GM20431 (cell line): ENCODE measurements around the gene HLF.

Source experiments
- in situ Hi-C: fragments of 300-500 bp; cut with MseI, MboI; formaldehyde crosslinking; loops from one replicate; pipeline ENCODE4 v1.15.0; 2020; ENCODE audit warnings: low sequenced_read_pairs; ENCODE audit not compliant: unreplicated experiment

Gene HLF

DNA sequence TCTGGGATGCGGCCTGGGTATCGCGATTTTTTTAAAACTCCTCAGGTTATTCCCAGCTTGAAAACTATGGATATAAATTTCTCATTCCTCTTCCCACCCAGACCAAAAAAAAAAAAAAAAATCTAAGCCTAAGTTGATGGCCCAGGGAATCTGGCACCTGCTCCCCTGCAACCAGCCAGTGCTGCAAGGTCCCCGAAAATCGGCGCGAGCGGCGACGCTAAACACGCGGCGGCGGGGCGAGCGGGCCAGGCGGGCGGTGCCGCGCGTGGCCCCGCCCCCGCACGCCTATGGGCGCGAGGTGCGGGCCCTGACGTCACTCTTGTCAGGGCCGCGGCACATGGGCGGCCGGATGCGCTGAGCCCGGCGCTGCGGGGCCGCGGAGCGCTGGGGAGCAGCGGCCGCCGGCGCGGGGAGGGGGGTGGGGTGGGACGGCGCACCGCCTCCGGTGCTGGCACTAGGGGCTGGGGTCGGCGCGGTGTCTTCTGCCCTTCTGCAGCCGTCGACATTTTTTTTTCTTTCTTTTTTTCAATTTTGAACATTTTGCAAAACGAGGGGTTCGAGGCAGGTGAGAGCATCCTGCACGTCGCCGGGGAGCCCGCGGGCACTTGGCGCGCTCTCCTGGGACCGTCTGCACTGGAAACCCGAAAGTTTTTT, at the start of gene HLF:
Gene HLF, plus strand, starts transcription at position 316 of the 654 bp plus-strand sequence. CDS start 525 bp downstream, outside the sequence.
- in situ Hi-C loops = no loop called here

DNA sequence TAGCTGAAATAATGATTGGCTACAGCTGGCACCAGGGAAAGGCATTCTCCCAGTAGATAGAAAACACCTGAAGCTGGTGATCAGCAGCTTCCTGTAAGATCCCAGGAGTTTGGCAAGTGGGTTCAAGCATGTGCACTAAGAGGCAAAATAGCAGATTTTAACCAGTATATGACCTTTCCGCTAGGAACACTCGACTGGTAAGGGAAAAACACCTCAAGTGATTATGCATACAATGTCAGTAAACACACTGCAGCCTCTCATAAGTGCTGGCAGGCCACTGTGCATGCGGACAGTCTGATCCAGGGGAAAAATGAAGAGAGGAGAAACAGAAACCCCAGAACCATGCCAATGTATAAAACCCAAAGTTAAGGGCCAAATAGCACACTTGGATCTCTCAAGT, 49.0 kb upstream of the HLF start:
- in situ Hi-C loops = loop anchor here (25.0 kb wide), 1 partner anchor 97 kb away; no protein-coding TSS in a partner anchor

- in situ Hi-C loops = loop anchor here (25.0 kb wide), 1 partner anchor 95 kb away; no protein-coding TSS in a partner anchor
These were observed 47.9 kb upstream of the HLF start for GRCh38 chr17:55216888-55217287.

DNA sequence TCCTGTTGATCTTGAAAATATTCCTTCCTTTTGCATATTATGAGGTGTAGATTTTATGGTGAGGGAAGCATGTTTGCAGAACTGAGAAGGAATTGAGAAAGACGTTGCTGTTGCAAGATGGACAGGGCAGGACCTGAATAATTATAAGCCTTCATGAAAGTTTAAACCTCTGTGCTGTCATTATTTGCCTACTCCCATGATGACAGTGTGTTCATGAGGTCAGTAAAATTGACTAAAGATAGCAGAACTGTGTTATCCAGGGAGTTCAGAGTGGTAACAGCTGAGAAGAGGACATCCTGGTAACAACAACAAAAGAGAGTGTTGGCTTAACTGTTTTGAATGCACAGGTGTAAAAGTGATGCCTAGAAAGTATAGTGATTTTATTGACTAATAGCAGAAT, 45.3 kb upstream of the HLF start:
- in situ Hi-C loops = loop anchor here (25.0 kb wide), 1 partner anchor 93 kb away; no protein-coding TSS in a partner anchor

- in situ Hi-C loops = loop anchor here (25.0 kb wide), 1 partner anchor 92 kb away; no protein-coding TSS in a partner anchor
These were observed 44.8 kb upstream of the HLF start for GRCh38 chr17:55219934-55220333.

- in situ Hi-C loops = loop anchor here (25.0 kb wide), 1 partner anchor 89 kb away; no protein-coding TSS in a partner anchor
These were observed 41.2 kb upstream of the HLF start for GRCh38 chr17:55223524-55223923.

GRCh38 chr17:55224746-55225145, 40.0 kb upstream of the HLF start:
- in situ Hi-C loops = loop anchor here (25.0 kb wide), 1 partner anchor 88 kb away; no protein-coding TSS in a partner anchor

DNA sequence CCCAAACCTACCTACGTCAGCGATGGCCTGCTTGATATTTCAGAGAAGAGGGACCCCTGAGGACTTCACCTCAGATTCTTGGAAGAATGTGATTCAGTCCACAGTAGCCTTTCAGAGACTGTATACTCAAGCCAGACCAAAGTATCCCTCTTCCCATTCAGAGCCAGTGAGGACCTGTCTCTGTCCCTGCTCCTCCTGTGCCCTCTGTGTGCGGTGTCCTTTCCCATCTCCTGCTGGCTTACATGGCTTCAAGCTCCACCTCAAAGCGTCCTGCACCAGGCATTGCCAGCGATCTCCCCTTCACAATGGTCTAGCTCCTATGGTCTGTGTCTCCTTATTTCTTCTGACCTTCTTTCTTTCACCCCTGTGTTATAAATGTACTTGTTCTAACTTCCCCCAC, 39.5 kb upstream of the HLF start:
- in situ Hi-C loops = no loop called here

DNA sequence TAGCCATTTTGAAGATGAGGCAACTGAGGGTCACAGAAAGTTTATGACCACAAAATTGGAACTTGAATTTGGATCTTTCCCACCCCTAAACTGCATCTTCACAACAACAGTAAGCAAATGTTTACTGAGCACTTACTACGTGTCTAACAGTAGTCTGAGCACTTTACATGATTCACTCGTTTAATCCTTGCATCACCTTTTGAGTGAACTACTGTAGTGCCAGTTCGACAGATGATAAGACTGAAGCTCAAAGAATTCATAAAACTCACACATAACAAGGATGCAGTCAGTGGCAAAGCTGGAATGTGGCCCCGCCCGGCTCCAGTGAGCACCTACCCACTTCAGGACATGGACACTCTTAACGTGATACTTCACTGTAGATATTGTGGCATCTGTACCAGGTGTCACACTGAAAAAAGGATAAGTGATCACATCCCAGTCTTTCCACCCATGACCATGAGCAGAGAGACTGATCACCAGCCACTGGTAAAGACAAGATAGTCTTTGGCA, 36.0 kb upstream of the HLF start:
- in situ Hi-C loops = no loop called here

DNA sequence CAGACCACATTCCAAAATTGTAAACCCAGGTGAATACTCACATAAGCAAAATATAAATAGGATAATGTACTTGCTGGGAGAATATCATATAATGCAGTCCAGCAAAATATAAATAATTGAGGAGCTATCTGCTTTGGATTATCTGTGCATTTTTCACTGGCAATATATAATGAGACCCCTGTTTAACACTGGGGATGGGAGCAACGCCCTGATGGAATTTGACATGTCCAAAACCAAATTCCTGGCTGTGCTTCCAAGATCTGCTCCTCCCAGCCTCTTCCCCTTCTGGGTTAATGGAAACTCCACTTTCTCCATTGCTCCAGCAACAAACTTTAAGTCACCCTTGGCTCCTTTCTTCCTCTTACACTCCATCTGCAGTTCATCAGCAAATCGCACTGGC, 35.5 kb upstream of the HLF start:
- in situ Hi-C loops = no loop called here

DNA sequence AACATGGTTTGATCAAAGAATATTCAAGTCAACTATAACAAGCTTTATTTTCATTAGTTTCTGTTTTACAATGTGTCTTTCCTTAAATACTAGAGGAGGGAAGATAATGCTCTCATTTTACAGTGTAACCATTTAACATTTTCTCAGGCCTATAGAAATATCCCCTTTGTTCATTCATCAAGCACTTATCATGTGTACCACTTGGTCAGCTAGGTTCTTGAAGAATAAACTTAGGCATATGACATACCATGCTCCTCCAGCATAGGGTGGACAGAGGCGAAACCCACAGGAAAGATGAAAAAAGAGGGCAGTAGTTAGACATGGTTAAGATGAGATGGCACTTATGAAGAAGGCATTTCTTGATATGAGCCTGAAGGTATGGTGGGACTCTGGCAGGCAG, 34.0 kb upstream of the HLF start:
- in situ Hi-C loops = no loop called here

DNA sequence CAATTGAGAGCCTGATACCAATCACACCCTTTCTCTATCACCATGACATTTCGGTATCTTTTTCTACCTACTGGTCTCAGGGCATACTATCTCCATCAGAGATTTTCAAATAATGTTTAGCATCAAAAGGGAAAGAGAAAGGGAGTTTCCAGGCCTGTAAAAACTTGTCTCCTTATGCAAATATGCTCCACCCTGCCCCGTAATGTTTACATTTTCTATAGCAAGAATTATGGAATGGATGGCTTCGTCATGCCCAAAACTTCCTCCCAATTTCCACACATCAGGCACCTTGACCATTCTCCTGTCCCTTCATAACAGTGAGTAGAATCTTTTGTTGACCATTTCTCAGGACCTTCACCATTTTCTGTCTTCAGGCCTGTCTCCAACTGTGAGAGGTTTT, 30.9 kb upstream of the HLF start:
- in situ Hi-C loops = no loop called here

DNA sequence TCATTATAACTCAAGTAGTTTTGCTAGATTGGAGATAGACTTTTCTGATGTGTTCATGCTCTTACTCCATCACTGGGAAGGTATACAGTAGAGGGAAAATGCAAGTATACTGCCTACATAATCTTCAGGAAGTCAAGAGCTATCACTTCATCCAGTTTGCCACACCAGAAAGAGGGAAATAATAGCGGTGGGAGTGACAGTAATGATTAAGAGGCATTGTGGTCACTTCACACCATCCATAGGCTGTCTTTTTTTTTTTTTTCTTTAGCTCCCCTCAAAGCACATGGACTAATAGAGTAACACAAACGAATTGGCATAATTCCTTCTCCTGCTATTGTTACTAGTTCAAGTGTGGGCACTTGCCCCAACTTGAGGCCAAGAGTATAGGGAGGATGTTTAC, 28.4 kb upstream of the HLF start:
- in situ Hi-C loops = no loop called here

DNA sequence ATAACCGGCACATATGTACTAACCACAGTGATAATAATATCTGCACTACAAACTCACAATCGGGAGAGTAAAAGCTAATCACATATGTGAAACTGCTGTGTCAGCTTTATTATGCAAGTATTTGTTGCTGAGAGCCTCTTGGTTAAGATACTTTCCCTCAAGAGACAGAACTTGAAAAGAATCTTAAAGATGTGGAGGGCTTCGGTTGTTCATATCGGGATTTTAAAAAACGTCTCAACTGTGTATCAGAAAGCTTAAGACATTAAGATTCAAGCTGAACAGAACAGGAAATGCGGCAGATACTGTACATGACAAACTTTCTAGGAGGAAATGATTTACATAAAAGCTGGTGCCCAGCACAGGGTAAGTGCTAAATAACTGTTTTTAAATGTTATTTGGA, 27.5 kb upstream of the HLF start:
- in situ Hi-C loops = no loop called here

DNA sequence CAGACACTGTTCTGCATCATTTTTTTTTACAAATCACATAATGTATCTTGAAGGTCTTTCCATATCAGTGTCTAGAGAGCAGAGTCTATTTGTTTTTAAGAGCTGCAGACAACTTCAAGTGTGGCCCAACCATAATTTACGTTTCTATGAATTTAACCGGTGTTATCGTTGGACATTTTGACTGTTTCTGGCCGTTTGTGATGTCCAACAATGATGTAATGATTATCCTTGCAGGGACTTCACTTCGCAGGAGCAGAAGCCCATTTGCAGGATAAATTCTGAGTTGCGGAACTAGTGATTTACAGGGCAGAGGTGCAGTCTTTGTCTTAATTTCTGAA, 26.9 kb upstream of the HLF start:
- in situ Hi-C loops = no loop called here

DNA sequence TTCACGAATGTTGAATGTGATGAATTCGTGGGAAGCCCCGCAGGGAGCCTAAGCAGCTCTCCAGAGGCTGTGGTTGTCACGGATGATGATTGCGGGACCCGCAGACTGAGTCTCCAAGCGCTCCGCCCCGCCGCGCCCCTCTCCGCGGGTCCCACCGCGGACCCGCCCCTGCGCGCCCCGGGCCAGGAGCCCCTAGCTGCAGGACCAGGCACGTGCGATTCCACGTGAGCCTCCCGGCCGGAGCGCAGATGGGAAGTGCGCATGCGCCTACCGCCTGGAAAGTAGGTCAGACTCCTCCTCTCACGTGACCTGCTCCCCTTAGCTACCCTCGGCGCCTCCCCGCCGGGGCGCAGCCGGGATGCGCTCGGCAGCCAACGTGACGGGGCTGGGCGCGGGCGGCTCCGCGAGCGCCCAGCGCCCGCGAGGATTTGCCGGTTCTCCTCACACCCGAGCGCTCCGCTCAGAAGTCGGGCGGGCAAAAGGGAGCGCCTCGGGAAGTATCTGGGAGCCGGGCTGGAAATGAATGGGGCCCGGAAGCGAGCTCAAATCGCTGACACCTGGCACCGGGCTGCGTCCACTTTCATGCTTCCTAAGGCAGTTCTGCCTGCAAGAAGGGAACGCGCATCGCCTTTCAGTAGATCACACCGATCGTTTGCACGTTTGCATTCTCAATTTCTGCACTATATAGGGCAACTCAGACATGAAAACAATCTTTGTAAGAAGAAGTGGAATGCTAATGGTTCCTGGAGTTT, 26.4 kb upstream of the HLF start:
- in situ Hi-C loops = no loop called here

DNA sequence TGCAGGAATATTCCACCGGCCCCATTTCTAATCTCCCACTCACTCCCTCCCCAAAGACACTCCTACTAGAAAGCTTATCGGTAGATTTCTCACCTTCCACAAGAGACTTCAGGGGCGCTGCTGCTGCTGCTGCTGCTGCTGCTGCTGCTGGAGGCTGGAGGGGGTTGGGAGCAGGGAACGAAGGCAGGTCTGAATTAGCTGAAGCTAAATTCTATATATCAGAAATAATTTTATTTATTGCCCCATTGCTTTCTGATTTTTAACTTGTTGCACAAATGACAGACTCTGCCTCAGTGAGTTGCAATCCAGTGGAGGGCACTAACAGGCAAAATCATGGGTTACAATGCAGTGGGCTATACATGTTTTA, 25.8 kb upstream of the HLF start:
- in situ Hi-C loops = no loop called here

- in situ Hi-C loops = no loop called here
These were observed 23.7 kb upstream of the HLF start for GRCh38 chr17:55241097-55241496.

GRCh38 chr17:55242476-55242875, 22.3 kb upstream of the HLF start:
- in situ Hi-C loops = no loop called here

DNA sequence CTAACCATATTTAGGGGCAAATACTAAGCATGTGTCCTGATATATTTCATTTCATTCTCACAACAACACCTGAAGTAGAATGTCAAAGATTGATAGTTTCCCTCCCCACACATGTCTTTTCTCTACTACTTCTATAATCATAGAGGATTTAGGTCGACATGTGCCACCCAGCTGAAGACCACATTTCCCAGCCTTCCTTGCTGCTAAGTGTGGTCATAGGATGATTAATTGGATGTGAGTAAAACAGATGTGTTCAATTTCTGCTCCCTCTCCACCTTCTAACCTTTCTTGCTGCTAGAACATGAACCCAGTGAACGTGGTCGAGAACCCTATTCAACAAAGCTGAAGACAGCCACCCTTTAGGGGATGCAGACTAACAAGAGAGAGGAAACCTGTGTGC, 18.8 kb upstream of the HLF start:
- in situ Hi-C loops = no loop called here

DNA sequence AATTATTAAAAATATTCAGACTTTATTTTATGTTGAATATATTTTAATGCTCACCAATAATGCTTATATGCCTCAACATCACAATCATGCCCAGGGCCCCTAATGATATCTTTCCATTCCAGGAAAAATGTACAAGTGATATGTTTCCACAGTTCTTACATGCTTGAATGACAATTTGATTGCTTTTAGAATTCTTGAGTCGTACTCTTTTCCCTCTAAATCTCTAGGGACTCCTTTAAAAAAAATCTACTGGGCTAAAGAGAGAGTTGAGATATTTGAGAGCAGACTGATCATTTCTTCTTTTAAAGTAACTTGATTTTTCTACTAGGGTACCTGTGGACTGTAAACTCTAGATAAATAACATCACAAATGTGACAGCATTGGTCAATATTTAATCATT, 18.2 kb upstream of the HLF start:
- in situ Hi-C loops = no loop called here
